Neuronal stem cell (in vitro differentiated cells): ENCODE data around the gene EFL1.
"Not testable (repeated sequence)": the region's sequence is repeated elsewhere in the genome, so short reads cannot be mapped to it uniquely, and the experiment has no call there.

ENCODE experiments used
- DNase-seq: peaks from one replicate; pipeline ENCODE4 v3.0.0-alpha.2; 2013; ENCODE audit warnings: low spot score
- H2AFZ ChIP-seq: one replicate; pipeline ENCODE4 v1.6.1; 2013; ENCODE audit warnings: mild to moderate bottlenecking, low read length, inconsistent platforms
- H2AK5ac ChIP-seq: 2 replicates; pipeline ENCODE4 v1.6.1; 2013; ENCODE audit warnings: low read depth, mild to moderate bottlenecking, inconsistent platforms, low read length, moderate library complexity, mixed read lengths
- H2BK120ac ChIP-seq: 2 replicates; pipeline ENCODE4 v1.6.1; 2013; ENCODE audit warnings: low read depth, mild to moderate bottlenecking, inconsistent platforms, low read length, moderate library complexity, mixed read lengths
- H2BK12ac ChIP-seq: one replicate; pipeline ENCODE4 v1.6.1; 2013; ENCODE audit warnings: low read length, inconsistent platforms
- H2BK15ac ChIP-seq: 2 replicates; pipeline ENCODE4 v1.6.1; 2013; ENCODE audit warnings: mild to moderate bottlenecking, low read length, inconsistent platforms, mixed read lengths
- H2BK5ac ChIP-seq: one replicate; pipeline ENCODE4 v1.6.1; 2013; ENCODE audit warnings: inconsistent platforms, mild to moderate bottlenecking, low read length, moderate library complexity
- H3K14ac ChIP-seq: one replicate; pipeline ENCODE4 v1.6.1; 2013; ENCODE audit warnings: low read length, inconsistent platforms
- H3K18ac ChIP-seq: 2 replicates; pipeline ENCODE4 v1.6.1; 2013; ENCODE audit warnings: low read length, inconsistent platforms
- H3K23ac ChIP-seq: 2 replicates; pipeline ENCODE4 v1.6.1; 2013; ENCODE audit warnings: low read depth, mild to moderate bottlenecking, mixed read lengths, low read length, inconsistent platforms; ENCODE audit not compliant: poor library complexity
- H3K27ac ChIP-seq: replicated peaks from 3 replicates; pipeline ENCODE4 v1.5.1; 2013; ENCODE audit warnings: low read length, inconsistent platforms
- H3K27me3 ChIP-seq, 3 experiments: 2 replicates each; pipeline ENCODE4 v1.6.1; 2013; ENCODE audit warnings: low read length in 3 of 3, mild to moderate bottlenecking in 2 of 3, inconsistent platforms in 1 of 3, low read depth in 1 of 3, mixed read lengths in 1 of 3, moderate library complexity in 1 of 3; ENCODE audit not compliant: control insufficient read depth in 3 of 3, insufficient read depth in 3 of 3
- H3K36me3 ChIP-seq, 2 donors: replicated peaks in 1 of 2; 2 replicates each; pipeline ENCODE4 v1.6.1; 2013; ENCODE audit warnings: low read length in 2 of 2; ENCODE audit not compliant: control insufficient read depth in 2 of 2, insufficient read depth in 2 of 2
- H3K4ac ChIP-seq: 2 replicates; pipeline ENCODE4 v1.6.1; 2013; ENCODE audit warnings: inconsistent platforms, mild to moderate bottlenecking, low read length, moderate library complexity
- H3K4me1 ChIP-seq, 2 donors: 1 replicate in 1 of 2; 2 replicates in 1 of 2; pipeline ENCODE4 v1.6.1; 2013; ENCODE audit warnings: low read length in 2 of 2, low read depth in 1 of 2; ENCODE audit not compliant: control insufficient read depth in 2 of 2, insufficient read depth in 1 of 2
- H3K4me2 ChIP-seq: one replicate; pipeline ENCODE4 v1.6.1; 2013; ENCODE audit warnings: mild to moderate bottlenecking, low read length, inconsistent platforms; ENCODE audit not compliant: insufficient read depth, poor library complexity, severe bottlenecking
- H3K4me3 ChIP-seq, 2 donors: 2 replicates each; pipeline ENCODE4 v1.5.1; 2013; ENCODE audit warnings: low read length in 2 of 2, mild to moderate bottlenecking in 2 of 2, inconsistent platforms in 1 of 2, moderate library complexity in 1 of 2
- H3K79me1 ChIP-seq: one replicate; pipeline ENCODE4 v1.6.1; 2013; ENCODE audit warnings: low read depth, mild to moderate bottlenecking, inconsistent platforms, low read length, moderate library complexity
- H3K9ac ChIP-seq: one replicate; pipeline ENCODE4 v1.6.1; 2013; ENCODE audit warnings: mild to moderate bottlenecking, low read depth, low read length, inconsistent platforms; ENCODE audit not compliant: poor library complexity
- H3K9me3 ChIP-seq, 2 donors: replicated peaks in 1 of 2; 2 replicates each; pipeline versions ENCODE3 to v1.6.1; 2013; ENCODE audit warnings: low read length in 2 of 2, mild to moderate bottlenecking in 2 of 2, inconsistent platforms in 1 of 2, low read depth in 1 of 2, mixed read lengths in 1 of 2, moderate library complexity in 1 of 2; ENCODE audit not compliant: control insufficient read depth in 2 of 2, insufficient read depth in 1 of 2
- H4K8ac ChIP-seq: one replicate; pipeline ENCODE4 v1.6.1; 2013; ENCODE audit warnings: low read depth, mild to moderate bottlenecking, inconsistent platforms, low read length, moderate library complexity
- H4K91ac ChIP-seq: one replicate; pipeline ENCODE4 v1.6.1; 2013; ENCODE audit warnings: low read length, low read depth, mild to moderate bottlenecking, inconsistent platforms; ENCODE audit not compliant: poor library complexity
- WGBS, 2 donors: extraction: QIAGEN DNeasy Blood & Tissue Kit; methylation state at CpG; one replicate each; pipeline ENCODE4 v1.1.7; 2013; ENCODE audit warnings: missing lambda C conversion rate in 2 of 2, mixed read lengths in 1 of 2; ENCODE audit not compliant: insufficient read length in 2 of 2, insufficient replicate concordance in 1 of 2; ENCODE audit errors: extremely low coverage in 2 of 2; 5-methylcytosine and 5-hydroxymethylcytosine counted together

Gene EFL1

DNA sequence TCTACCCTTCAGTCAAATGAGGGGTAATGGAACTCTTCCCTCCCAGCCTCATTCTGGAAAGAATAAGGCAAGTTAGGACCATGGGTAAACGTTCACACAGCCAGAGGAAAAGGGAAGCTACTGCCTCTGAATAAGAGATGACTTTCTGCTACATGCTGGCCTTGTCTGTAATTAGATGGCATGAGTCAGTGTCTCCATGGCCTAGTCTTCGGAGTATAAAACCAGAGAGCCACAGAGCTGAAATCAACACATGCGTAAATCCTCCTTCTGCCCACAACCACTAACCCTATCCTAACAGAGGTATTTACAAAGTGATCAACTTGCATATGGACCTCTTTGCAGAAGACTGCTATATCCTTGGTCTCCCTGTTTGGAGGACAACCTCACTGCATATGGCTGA is 14.3 kb downstream of the EFL1 start:
- H3K18ac ChIP-seq, H3K4me3 ChIP-seq, H3K79me1 ChIP-seq, H4K91ac ChIP-seq, H2AK5ac ChIP-seq, H2BK120ac ChIP-seq, H3K27me3 ChIP-seq, H3K4me2 ChIP-seq, H4K8ac ChIP-seq, H3K4me1 ChIP-seq, H2BK12ac ChIP-seq, DNase-seq, H3K4ac ChIP-seq, H2AFZ ChIP-seq, H3K14ac ChIP-seq, H3K27ac ChIP-seq, H3K9me3 ChIP-seq, H2BK5ac ChIP-seq, H2BK15ac ChIP-seq, H3K23ac ChIP-seq, H3K9ac ChIP-seq: not testable (repeated sequence)
- peaks cover 3 to 51% of the 10 kb centered on the region in 2 donors for H3K36me3 ChIP-seq
- no CpG with 5 or more reads among the region's 3 CpGs for WGBS, 2 donors

DNA sequence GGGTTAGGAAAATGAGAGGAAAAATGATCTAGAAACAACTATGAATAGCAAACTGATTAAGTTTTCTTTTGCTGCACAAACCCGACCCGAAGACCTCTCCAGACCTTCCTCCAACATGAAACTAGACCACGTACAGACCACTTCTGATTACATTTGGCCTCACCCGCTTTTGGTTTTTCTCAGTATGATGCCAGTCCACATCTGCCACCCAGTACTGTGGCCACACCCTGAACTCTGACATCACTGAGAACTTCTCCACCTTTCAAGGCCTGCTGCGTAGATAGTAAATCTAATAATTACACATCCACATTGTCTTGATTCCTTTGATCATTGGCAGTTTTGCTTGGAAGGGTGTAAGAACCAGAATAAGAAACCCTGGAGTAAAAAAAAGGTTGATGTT is 16.6 kb downstream of the EFL1 start:
- not testable (repeated sequence) for H3K4me3 ChIP-seq, H4K8ac ChIP-seq, DNase-seq, H2AK5ac ChIP-seq, H3K27ac ChIP-seq, H2AFZ ChIP-seq, H3K14ac ChIP-seq, H2BK5ac ChIP-seq, H3K4ac ChIP-seq, H4K91ac ChIP-seq, H3K18ac ChIP-seq, H3K23ac ChIP-seq, H3K27me3 ChIP-seq, H2BK12ac ChIP-seq, H2BK15ac ChIP-seq, H3K4me2 ChIP-seq, H3K9ac ChIP-seq, H2BK120ac ChIP-seq, H3K79me1 ChIP-seq, H3K4me1 ChIP-seq, H3K9me3 ChIP-seq
- no CpG with 5 or more reads among the region's 5 CpGs for WGBS, 2 donors
- peaks cover 0 to 37% of the 10 kb centered on the region in 2 donors for H3K36me3 ChIP-seq

DNA sequence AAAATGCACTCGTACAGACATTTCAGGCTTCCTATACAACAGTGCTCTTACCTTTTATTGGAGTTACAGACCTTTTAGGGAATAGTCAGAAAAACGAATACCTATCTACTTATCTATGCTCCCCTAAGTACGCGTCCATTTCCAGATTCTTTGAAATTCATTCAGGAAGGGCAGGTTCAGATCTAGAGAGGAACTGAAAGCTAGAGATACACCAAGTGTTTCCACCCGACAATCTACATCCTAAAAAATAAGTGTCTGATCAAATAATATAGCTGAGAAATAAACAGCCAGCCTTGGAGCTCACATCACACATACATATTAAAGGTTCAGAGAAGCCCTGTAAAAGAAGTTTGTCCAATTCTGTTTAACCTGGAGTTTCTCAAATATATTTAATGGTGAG is 18.9 kb downstream of the EFL1 start:
- not testable (repeated sequence) for H2BK15ac ChIP-seq, H3K4me1 ChIP-seq, H3K27me3 ChIP-seq, H3K27ac ChIP-seq, H2AFZ ChIP-seq, H3K9me3 ChIP-seq, DNase-seq, H3K14ac ChIP-seq, H4K91ac ChIP-seq, H3K4me2 ChIP-seq, H2BK12ac ChIP-seq, H3K23ac ChIP-seq, H3K79me1 ChIP-seq, H3K4me3 ChIP-seq, H2AK5ac ChIP-seq, H4K8ac ChIP-seq, H3K9ac ChIP-seq, H3K18ac ChIP-seq, H2BK120ac ChIP-seq, H2BK5ac ChIP-seq, H3K4ac ChIP-seq
- peaks cover 6 to 50% of the 10 kb centered on the region in 2 donors for H3K36me3 ChIP-seq
- no CpG with 5 or more reads among the region's 5 CpGs for WGBS, 2 donors

DNA sequence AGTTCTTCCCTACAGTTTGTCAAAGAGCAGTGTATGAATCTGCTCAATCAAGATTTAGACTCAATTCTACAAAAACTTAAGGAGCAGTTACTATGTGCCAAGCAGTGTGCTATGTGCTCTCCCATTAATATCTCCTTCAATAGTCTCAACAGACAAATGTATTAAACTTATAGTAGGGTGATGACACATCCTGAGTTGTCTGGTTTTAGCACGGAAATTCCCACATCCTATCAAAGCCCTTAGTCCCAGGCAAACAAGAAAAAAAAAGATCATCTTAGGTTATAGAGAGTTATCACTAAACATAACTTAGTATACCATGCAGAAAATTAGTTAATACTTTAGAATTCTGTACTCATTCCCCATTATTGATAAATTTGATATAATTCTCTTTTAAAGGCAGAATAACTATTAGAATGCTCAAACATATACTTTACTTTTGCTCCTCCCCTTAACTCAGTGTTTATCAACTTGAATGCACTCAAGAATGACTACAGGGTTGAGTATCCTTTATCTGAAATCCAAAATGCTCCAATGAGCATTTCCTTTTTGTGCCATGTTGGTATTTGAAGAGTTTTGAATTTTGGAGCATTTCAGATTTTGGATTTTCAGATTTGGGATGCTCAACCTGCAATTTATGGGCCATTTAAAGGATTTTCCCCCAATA is 20.6 kb downstream of the EFL1 start:
- not testable (repeated sequence) for H3K4me1 ChIP-seq, H3K27ac ChIP-seq, H2BK12ac ChIP-seq, H3K14ac ChIP-seq, H3K4me2 ChIP-seq, H3K4me3 ChIP-seq, H2AK5ac ChIP-seq, H2AFZ ChIP-seq, H3K23ac ChIP-seq, H2BK120ac ChIP-seq, H3K4ac ChIP-seq, H2BK5ac ChIP-seq, H4K91ac ChIP-seq, H3K79me1 ChIP-seq, H4K8ac ChIP-seq, H2BK15ac ChIP-seq, DNase-seq, H3K27me3 ChIP-seq, H3K18ac ChIP-seq, H3K9me3 ChIP-seq, H3K9ac ChIP-seq
- no CpG with 5 or more reads among the region's 1 CpG for WGBS, 2 donors
- H3K36me3 ChIP-seq = peaks cover 6 to 58% of the 10 kb centered on the region in 2 donors
